ENCODE results near the gene ATP10A. TPM values are rescaled to one million over a fixed set of nuclear protein-coding genes. Genes with fewer than 3 reads are reported as not detected.

The ATP10A gene
- total and polyA plus RNA-seq, 2 experiments from 2014 or later = not detected

GRCh38 chr15:25734680-25735355 is 128.3 kb downstream of the ATP10A start:
- no peak overlapping the region for H3K4me3 ChIP-seq
- TF ChIP-seq CTCF (IDR thresholded peaks at IDR 0.05; ENCODE audit: low read depth, low read length) = no peak
- no peaks in the 10 kb centered on the region for H3K27me3 ChIP-seq
- no peak overlapping the region for H3K27ac ChIP-seq
- no peaks in the 10 kb centered on the region for H3K9me3 ChIP-seq (ENCODE audit: low read depth)
- DNase-seq (ENCODE audit: low read depth in 1 of 2, low spot score in 1 of 2) = no peak
- peaks cover 8% of the 10 kb centered on the region for H3K4me1 ChIP-seq (ENCODE audit: low read depth)
- H3K36me3 ChIP-seq = no peaks in the 10 kb centered on the region

- no peak for DNase-seq (ENCODE audit: low read depth in 1 of 2, low spot score in 1 of 2)
- Histone ChIP-seq H3K36me3 (no peaks in the 10 kb centered on the region), H3K27me3 (no peaks in the 10 kb centered on the region), H3K27ac (no peak overlapping the region), H3K9me3 (ENCODE audit: low read depth) (no peaks in the 10 kb centered on the region), H3K4me1 (ENCODE audit: low read depth) (peaks cover 8% of the 10 kb centered on the region), H3K4me3 (no peak overlapping the region)
- no peak for TF ChIP-seq CTCF (IDR thresholded peaks at IDR 0.05; ENCODE audit: low read depth, low read length)
Observed at GRCh38 chr15:25733856-25734679, 129.1 kb downstream of the ATP10A start.

- H3K4me1 ChIP-seq (ENCODE audit: low read depth) = peaks cover 8% of the 10 kb centered on the region
- H3K9me3 ChIP-seq (ENCODE audit: low read depth) = no peaks in the 10 kb centered on the region
- H3K27ac ChIP-seq = no peak overlapping the region
- DNase-seq (ENCODE audit: low read depth in 1 of 2, low spot score in 1 of 2) = no peak
- TF ChIP-seq CTCF (IDR thresholded peaks at IDR 0.05; ENCODE audit: low read depth, low read length) = no peak
- no peak overlapping the region for H3K4me3 ChIP-seq
- no peaks in the 10 kb centered on the region for H3K27me3 ChIP-seq
- H3K36me3 ChIP-seq = no peaks in the 10 kb centered on the region
Observed at GRCh38 chr15:25733036-25733855, 129.9 kb downstream of the ATP10A start.

- H3K27me3 ChIP-seq = no peaks in the 10 kb centered on the region
Observed at GRCh38 chr15:25732191-25732590, 130.9 kb downstream of the ATP10A start.

More at GRCh38 chr15:25732191-25732590, 130.9 kb downstream of the ATP10A start:
- H3K4me3 ChIP-seq = no peak overlapping the region
- no peak for DNase-seq (ENCODE audit: low read depth in 1 of 2, low spot score in 1 of 2)
- H3K9me3 ChIP-seq (ENCODE audit: low read depth) = no peaks in the 10 kb centered on the region
- no peak for TF ChIP-seq CTCF (IDR thresholded peaks at IDR 0.05; ENCODE audit: low read depth, low read length)
- H3K27ac ChIP-seq = no peak overlapping the region
- H3K36me3 ChIP-seq = no peaks in the 10 kb centered on the region
- H3K4me1 ChIP-seq (ENCODE audit: low read depth) = peaks cover 4% of the 10 kb centered on the region
